ENCODE results near the gene KRT76. TPM values are rescaled to one million over a fixed set of nuclear protein-coding genes. Genes with fewer than 3 reads are reported as not detected.

Gene KRT76
- total and polyA plus RNA-seq, 10 of the 15 experiments (the other 5 are each of a cell fraction or from before 2014, with no cell fraction given) = not detected

DNA sequence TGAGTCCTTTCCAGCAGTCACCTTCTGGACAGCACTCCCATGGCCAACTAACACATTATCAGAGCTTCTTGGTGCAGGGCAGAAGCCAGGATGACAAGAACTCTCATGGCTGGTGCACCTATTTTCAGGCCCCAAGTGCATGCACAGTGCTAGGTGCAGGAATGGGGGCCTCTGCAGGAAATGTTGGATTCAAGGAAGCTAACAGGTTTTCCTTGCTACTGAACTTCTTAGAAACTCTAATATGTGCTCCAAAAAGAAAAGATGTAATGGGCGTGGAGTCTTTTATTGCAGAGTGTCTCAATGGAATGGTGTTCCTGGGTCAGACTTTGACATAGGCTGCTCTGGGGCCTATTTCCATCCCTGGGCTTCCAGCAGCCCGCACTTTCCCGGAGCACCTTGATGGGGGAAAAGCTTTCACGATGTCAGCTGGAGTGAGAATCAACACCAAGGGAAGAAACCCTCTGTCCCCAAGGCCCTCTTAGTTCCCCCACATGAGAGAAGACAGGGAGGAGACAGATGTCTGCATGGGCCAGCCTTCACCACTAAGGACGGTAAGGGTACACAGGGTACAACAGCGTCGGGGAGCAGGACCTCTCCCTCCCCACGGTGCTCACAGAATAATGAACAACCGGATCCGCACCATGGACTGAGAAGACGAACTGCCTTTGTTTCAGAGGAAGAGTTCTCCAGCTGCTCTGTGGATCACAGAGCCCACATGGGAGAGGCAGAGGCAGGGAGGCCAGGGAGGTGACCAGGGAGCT, 11.9 kb upstream of the KRT76 start:
- no TSS peak for BruUV-seq (replicated peaks)
- intact Hi-C loops (cut with micrococcal nuclease; ENCODE audit: unreplicated experiment) (no loop called here), in situ Hi-C loops (cut with MboI) (no loop called here)
- Histone ChIP-seq H4K20me1 (ENCODE audit: control insufficient read depth, insufficient read depth) (no peaks in the 10 kb centered on the region), H3K9me3 (replicated peaks; ENCODE audit: control insufficient read depth, insufficient read depth, low read length) (no peaks in the 10 kb centered on the region), H3K36me3 (ENCODE audit: control insufficient read depth in 2 of 2, insufficient read depth in 2 of 2, low read length in 1 of 2) (no peaks in the 10 kb centered on the region), H3K27ac (ENCODE audit: control insufficient read depth, insufficient read depth) (no peak overlapping the region), H3K4me2 (ENCODE audit: control insufficient read depth, insufficient read depth) (no peak overlapping the region), H2AFZ (ENCODE audit: control insufficient read depth, low read depth, low read length) (no peak overlapping the region), H3K79me2 (ENCODE audit: control insufficient read depth, insufficient read depth, low read length) (no peaks in the 10 kb centered on the region), H3K4me1 (ENCODE audit: control insufficient read depth, insufficient read depth, low read length) (no peaks in the 10 kb centered on the region), H3K27me3 (replicated peaks in 1 of 2; ENCODE audit: control insufficient read depth in 2 of 2, insufficient read depth in 2 of 2, low read length in 1 of 2) (peaks cover 0 to 6% of the 10 kb centered on the region in 2 experiments; a peak in 3 of 4 replicates), H3K4me3 (no peak overlapping the region), H3K9ac (ENCODE audit: control insufficient read depth, insufficient read depth, low read length) (no peak overlapping the region)
- ChIA-PET RAD21 (ENCODE audit: unreplicated experiment) (interaction anchor here (0.9 kb wide), 1 partner anchor 90 kb away, joined by 3 read pairs; no protein-coding TSS in a partner anchor), POLR2A (no interaction called here), SMC1A (ENCODE audit: uncharacterized antibody, unreplicated experiment) (no interaction called here), CTCF (no interaction called here)
- WGBS (ENCODE audit: insufficient coverage, insufficient replicate concordance, low lambda C conversion rate, missing lambda C conversion rate) = 46% methylated on average over 11 of the region's 11 CpGs
- FAIRE-seq (no peak), ATAC-seq (no peak), DNase-seq (ENCODE audit: low read depth, low spot score) (no peak)
- TF ChIP-seq, protein P1, sequence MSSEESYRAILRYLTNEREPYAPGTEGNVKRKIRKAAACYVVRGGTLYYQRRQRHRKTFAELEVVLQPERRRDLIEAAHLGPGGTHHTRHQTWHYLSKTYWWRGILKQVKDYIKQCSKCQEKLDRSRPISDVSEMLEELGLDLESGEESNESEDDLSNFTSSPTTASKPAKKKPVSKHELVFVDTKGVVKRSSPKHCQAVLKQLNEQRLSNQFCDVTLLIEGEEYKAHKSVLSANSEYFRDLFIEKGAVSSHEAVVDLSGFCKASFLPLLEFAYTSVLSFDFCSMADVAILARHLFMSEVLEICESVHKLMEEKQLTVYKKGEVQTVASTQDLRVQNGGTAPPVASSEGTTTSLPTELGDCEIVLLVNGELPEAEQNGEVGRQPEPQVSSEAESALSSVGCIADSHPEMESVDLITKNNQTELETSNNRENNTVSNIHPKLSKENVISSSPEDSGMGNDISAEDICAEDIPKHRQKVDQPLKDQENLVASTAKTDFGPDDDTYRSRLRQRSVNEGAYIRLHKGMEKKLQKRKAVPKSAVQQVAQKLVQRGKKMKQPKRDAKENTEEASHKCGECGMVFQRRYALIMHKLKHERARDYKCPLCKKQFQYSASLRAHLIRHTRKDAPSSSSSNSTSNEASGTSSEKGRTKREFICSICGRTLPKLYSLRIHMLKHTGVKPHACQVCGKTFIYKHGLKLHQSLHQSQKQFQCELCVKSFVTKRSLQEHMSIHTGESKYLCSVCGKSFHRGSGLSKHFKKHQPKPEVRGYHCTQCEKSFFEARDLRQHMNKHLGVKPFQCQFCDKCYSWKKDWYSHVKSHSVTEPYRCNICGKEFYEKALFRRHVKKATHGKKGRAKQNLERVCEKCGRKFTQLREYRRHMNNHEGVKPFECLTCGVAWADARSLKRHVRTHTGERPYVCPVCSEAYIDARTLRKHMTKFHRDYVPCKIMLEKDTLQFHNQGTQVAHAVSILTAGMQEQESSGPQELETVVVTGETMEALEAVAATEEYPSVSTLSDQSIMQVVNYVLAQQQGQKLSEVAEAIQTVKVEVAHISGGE (CRISPR knock-in tag; IDR thresholded peaks at IDR 0.05) = no peak
- no peak for TF ChIP-seq NFIC (IDR thresholded peaks at IDR 0.05; ENCODE audit: low read depth, low read length)
- TF ChIP-seq, protein P2, sequence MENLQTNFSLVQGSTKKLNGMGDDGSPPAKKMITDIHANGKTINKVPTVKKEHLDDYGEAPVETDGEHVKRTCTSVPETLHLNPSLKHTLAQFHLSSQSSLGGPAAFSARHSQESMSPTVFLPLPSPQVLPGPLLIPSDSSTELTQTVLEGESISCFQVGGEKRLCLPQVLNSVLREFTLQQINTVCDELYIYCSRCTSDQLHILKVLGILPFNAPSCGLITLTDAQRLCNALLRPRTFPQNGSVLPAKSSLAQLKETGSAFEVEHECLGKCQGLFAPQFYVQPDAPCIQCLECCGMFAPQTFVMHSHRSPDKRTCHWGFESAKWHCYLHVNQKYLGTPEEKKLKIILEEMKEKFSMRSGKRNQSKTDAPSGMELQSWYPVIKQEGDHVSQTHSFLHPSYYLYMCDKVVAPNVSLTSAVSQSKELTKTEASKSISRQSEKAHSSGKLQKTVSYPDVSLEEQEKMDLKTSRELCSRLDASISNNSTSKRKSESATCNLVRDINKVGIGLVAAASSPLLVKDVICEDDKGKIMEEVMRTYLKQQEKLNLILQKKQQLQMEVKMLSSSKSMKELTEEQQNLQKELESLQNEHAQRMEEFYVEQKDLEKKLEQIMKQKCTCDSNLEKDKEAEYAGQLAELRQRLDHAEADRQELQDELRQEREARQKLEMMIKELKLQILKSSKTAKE (IDR thresholded peaks at IDR 0.05; ENCODE audit: low read depth, poor library complexity, severe bottlenecking) = no peak
- no peak for TF ChIP-seq STAT1 (conservative IDR thresholded peaks at IDR 0.05)
- TF ChIP-seq ATF7 (IDR thresholded peaks at IDR 0.05; ENCODE audit: low read depth) = no peak
- TF ChIP-seq, protein P3, sequence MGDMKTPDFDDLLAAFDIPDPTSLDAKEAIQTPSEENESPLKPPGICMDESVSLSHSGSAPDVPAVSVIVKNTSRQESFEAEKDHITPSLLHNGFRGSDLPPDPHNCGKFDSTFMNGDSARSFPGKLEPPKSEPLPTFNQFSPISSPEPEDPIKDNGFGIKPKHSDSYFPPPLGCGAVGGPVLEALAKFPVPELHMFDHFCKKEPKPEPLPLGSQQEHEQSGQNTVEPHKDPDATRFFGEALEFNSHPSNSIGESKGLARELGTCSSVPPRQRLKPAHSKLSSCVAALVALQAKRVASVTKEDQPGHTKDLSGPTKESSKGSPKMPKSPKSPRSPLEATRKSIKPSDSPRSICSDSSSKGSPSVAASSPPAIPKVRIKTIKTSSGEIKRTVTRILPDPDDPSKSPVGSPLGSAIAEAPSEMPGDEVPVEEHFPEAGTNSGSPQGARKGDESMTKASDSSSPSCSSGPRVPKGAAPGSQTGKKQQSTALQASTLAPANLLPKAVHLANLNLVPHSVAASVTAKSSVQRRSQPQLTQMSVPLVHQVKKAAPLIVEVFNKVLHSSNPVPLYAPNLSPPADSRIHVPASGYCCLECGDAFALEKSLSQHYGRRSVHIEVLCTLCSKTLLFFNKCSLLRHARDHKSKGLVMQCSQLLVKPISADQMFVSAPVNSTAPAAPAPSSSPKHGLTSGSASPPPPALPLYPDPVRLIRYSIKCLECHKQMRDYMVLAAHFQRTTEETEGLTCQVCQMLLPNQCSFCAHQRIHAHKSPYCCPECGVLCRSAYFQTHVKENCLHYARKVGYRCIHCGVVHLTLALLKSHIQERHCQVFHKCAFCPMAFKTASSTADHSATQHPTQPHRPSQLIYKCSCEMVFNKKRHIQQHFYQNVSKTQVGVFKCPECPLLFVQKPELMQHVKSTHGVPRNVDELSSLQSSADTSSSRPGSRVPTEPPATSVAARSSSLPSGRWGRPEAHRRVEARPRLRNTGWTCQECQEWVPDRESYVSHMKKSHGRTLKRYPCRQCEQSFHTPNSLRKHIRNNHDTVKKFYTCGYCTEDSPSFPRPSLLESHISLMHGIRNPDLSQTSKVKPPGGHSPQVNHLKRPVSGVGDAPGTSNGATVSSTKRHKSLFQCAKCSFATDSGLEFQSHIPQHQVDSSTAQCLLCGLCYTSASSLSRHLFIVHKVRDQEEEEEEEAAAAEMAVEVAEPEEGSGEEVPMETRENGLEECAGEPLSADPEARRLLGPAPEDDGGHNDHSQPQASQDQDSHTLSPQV (IDR thresholded peaks at IDR 0.05) = no peak
- no peak for TF ChIP-seq WRNIP1 (IDR thresholded peaks at IDR 0.05; ENCODE audit: borderline replicate concordance, low read depth, low read length)
- no peak for TF ChIP-seq EP300 (IDR thresholded peaks at IDR 0.05; ENCODE audit: borderline replicate concordance in 1 of 2, control insufficient read depth in 1 of 2, low read depth in 2 of 2, low read length in 2 of 2)

Data from GM12878 (cell line).